Measurements from ENCODE around the gene PROC.

The PROC gene

GRCh38 chr2:127463155-127463991 lies 45.1 kb downstream of the PROC start:
- DNase-seq, result peak; percentile 83

GRCh38 chr2:127464470-127465257 lies 46.4 kb downstream of the PROC start:
- no peak for DNase-seq

GRCh38 chr2:127465258-127465657 lies 47.0 kb downstream of the PROC start:
- no peak for DNase-seq

- DNase-seq, result no peak
Observed at GRCh38 chr2:127469051-127469450, 50.8 kb downstream of the PROC start.

- no peak for DNase-seq
Observed at GRCh38 chr2:127469974-127470373, 51.7 kb downstream of the PROC start.

GRCh38 chr2:127471286-127471988 lies 53.2 kb downstream of the PROC start:
- no peak for DNase-seq

GRCh38 chr2:127472268-127472667 lies 54.0 kb downstream of the PROC start:
- no peak for DNase-seq

GRCh38 chr2:127475788-127476187 lies 57.6 kb downstream of the PROC start:
- no peak for DNase-seq

Measured in right hindlimb (tissue), 1 donor.